Measurements from ENCODE around the gene GVQW3. TPM values are rescaled to one million over a fixed set of nuclear protein-coding genes. Genes with fewer than 3 reads are reported as not detected.

The GVQW3 gene
- polyA plus RNA-seq, 2 donors = 0.11 to 0.16 TPM

DNA sequence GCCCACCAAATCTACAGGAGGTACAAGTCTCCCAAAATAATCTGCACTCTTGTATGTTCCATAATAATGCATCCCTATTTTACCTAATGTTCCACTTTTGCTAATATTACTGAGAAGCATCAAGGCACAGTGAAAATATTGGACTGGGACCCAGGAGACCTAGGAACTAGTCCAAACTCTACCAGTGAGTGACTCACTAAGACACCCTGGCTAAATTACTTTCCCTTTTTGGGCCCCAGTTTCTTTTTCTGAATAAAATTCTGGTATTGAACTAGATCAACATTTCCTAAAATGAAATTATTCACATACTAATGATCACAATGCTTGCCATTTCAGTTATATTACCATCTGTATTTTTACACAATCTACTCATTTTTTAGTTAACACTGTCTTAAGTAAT is 19.7 kb upstream of the GVQW3 start:
- no peak overlapping the region for H3K4me3 ChIP-seq (ENCODE audit: low read depth in 1 of 2, low read length in 2 of 2)
- no peaks in the 10 kb centered on the region for H3K27me3 ChIP-seq (ENCODE audit: control insufficient read depth in 1 of 2, insufficient read depth in 2 of 2, low read length in 2 of 2)
- no peaks in the 10 kb centered on the region for H3K4me1 ChIP-seq (ENCODE audit: control insufficient read depth in 2 of 2, insufficient read depth in 2 of 2, low read length in 1 of 2)
- H3K9me3 ChIP-seq (ENCODE audit: control insufficient read depth in 2 of 2, insufficient read depth in 1 of 2, low read depth in 1 of 2, low read length in 1 of 2) = no peaks in the 10 kb centered on the region
- no peaks in the 10 kb centered on the region for H3K36me3 ChIP-seq (ENCODE audit: control insufficient read depth in 2 of 2, insufficient read depth in 2 of 2, low read length in 1 of 2)
- H3K27ac ChIP-seq (ENCODE audit: low read depth in 2 of 2, low read length in 1 of 2) = no peak overlapping the region

GRCh38 chr11:76361776-76362175 is 19.3 kb upstream of the GVQW3 start:
- 52 to 56% methylated on average over 2 of the region's 2 CpGs for WGBS, 2 donors
- Histone ChIP-seq H3K36me3 (ENCODE audit: control insufficient read depth in 2 of 2, insufficient read depth in 2 of 2, low read length in 1 of 2) (no peaks in the 10 kb centered on the region), H3K27me3 (ENCODE audit: control insufficient read depth in 1 of 2, insufficient read depth in 2 of 2, low read length in 2 of 2) (no peaks in the 10 kb centered on the region), H3K9me3 (ENCODE audit: control insufficient read depth in 2 of 2, insufficient read depth in 1 of 2, low read depth in 1 of 2, low read length in 1 of 2) (no peaks in the 10 kb centered on the region), H3K4me3 (ENCODE audit: low read depth in 1 of 2, low read length in 2 of 2) (no peak overlapping the region), H3K4me1 (ENCODE audit: control insufficient read depth in 2 of 2, insufficient read depth in 2 of 2, low read length in 1 of 2) (no peaks in the 10 kb centered on the region), H3K27ac (ENCODE audit: low read depth in 2 of 2, low read length in 1 of 2) (no peak overlapping the region)

DNA sequence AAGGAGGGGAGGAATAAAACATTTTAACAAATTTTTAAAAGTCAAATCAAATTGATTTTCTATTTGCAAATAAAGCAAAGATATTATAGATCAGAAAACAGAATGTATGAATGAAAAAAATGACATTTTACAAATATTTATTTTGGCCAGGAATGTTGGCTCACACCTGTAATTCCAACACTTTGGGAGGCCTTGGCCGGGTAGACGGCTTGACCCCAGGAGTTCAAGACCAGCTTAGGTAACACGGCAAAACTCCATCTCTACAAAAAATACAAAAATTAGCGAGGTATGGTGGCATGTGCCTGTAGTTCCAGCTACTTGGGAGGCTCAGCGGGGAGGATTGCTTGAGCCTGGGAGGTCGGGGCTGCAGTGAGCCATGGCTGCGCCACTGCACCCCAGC is 18.4 kb upstream of the GVQW3 start:
- WGBS, 2 donors = 91 to 96% methylated on average over 7 of the region's 7 CpGs
- no peaks in the 10 kb centered on the region for H3K36me3 ChIP-seq (ENCODE audit: control insufficient read depth in 2 of 2, insufficient read depth in 2 of 2, low read length in 1 of 2)

DNA sequence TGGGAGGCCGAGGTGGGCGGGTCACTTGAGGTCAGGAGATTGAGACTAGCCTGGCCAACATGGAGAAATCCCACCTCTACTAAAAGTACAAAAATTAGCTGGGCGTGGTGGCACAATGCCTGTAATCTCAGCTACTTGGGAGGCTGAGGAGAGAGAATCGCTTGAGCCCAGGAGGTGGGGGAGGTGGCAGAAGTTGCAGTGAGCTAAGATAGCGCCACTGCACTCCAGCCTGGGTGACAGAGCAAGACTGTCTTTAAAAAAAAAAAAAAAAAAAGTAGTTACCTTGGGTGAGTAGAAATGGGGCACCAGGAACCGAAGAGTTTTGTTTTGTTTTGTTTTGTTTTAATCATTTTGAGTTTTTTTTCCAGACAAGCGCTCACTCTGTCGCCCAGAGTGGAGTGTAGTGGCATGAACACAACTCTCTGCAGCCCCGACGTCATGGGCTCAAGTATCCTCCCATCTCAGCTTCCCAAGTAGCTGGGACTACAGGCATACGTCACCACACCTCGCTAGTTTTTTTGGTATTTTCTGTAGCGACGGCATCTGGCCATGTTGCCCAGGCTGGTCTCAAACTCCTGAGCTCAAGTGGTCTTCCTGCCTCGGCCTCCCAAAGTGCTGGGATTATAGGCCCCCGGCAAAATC is 16.0 kb upstream of the GVQW3 start:
- 86 to 95% methylated on average over 16 of the region's 16 CpGs for WGBS, 2 donors
- H3K4me1 ChIP-seq (ENCODE audit: control insufficient read depth in 2 of 2, insufficient read depth in 2 of 2, low read length in 1 of 2) = no peaks in the 10 kb centered on the region

More for the DNA sequence above, 18.4 kb upstream of the GVQW3 start:
- Histone ChIP-seq H3K9me3 (ENCODE audit: control insufficient read depth in 2 of 2, insufficient read depth in 1 of 2, low read depth in 1 of 2, low read length in 1 of 2) (no peaks in the 10 kb centered on the region), H3K4me1 (ENCODE audit: control insufficient read depth in 2 of 2, insufficient read depth in 2 of 2, low read length in 1 of 2) (no peaks in the 10 kb centered on the region), H3K27ac (ENCODE audit: low read depth in 2 of 2, low read length in 1 of 2) (no peak overlapping the region), H3K27me3 (ENCODE audit: control insufficient read depth in 1 of 2, insufficient read depth in 2 of 2, low read length in 2 of 2) (no peaks in the 10 kb centered on the region), H3K4me3 (ENCODE audit: low read depth in 1 of 2, low read length in 2 of 2) (no peak overlapping the region)

DNA sequence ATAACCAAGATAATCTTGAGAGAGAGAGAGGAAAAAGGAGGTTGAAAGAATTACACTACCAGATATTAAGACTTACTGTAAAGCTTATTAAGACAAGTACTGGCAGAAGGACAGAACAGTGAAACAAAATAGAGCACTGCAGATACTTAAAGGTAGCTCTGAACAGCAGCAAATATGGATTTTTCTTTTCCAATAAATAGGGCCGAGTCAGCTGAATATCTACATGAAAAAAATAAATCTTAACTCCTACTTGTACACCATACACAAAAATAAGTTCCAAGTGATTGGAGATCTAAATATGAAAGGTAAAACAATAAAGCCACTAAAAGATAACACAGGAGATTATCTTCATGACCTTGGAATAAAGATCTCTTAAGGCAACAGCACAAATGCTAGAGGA is 12.6 kb upstream of the GVQW3 start:
- H3K27ac ChIP-seq (ENCODE audit: low read depth in 2 of 2, low read length in 1 of 2) = no peak overlapping the region
- H3K4me3 ChIP-seq (ENCODE audit: low read depth in 1 of 2, low read length in 2 of 2) = no peak overlapping the region
- WGBS, 2 donors = 54 to 70% methylated on average over 1 of the region's 1 CpG
- no peaks in the 10 kb centered on the region for H3K36me3 ChIP-seq (ENCODE audit: control insufficient read depth in 2 of 2, insufficient read depth in 2 of 2, low read length in 1 of 2)
- no peaks in the 10 kb centered on the region for H3K9me3 ChIP-seq (ENCODE audit: control insufficient read depth in 2 of 2, insufficient read depth in 1 of 2, low read depth in 1 of 2, low read length in 1 of 2)
- H3K27me3 ChIP-seq (ENCODE audit: control insufficient read depth in 1 of 2, insufficient read depth in 2 of 2, low read length in 2 of 2) = no peaks in the 10 kb centered on the region
- peaks cover 0 to 2% of the 10 kb centered on the region in 2 donors for H3K4me1 ChIP-seq (ENCODE audit: control insufficient read depth in 2 of 2, insufficient read depth in 2 of 2, low read length in 1 of 2)

More for the DNA sequence above, 16.0 kb upstream of the GVQW3 start:
- no peak overlapping the region for H3K27ac ChIP-seq (ENCODE audit: low read depth in 2 of 2, low read length in 1 of 2)
- no peaks in the 10 kb centered on the region for H3K9me3 ChIP-seq (ENCODE audit: control insufficient read depth in 2 of 2, insufficient read depth in 1 of 2, low read depth in 1 of 2, low read length in 1 of 2)
- no peak overlapping the region for H3K4me3 ChIP-seq (ENCODE audit: low read depth in 1 of 2, low read length in 2 of 2)
- no peaks in the 10 kb centered on the region for H3K36me3 ChIP-seq (ENCODE audit: control insufficient read depth in 2 of 2, insufficient read depth in 2 of 2, low read length in 1 of 2)
- H3K27me3 ChIP-seq (ENCODE audit: control insufficient read depth in 1 of 2, insufficient read depth in 2 of 2, low read length in 2 of 2) = no peaks in the 10 kb centered on the region

DNA sequence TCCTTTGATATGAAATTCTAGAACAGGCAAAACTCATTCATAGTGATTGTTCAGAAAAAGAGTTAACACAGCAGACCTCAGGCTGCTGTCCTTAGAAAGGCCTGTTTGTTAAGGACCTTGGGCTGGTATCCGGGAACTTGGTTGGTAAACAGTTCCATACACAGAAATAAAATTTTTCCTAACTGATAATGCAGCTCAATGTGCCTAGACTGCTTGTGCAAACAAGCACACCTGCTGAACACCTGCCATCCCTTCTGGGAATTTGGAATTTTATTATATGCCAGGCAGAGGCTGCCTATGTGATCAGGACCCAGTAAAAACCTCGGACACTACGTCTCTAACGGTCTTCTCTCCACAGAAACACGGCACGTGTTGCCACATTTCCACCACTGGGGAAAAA is 11.7 kb upstream of the GVQW3 start:
- Histone ChIP-seq H3K9me3 (ENCODE audit: control insufficient read depth in 2 of 2, insufficient read depth in 1 of 2, low read depth in 1 of 2, low read length in 1 of 2) (no peaks in the 10 kb centered on the region), H3K27ac (ENCODE audit: low read depth in 2 of 2, low read length in 1 of 2) (no peak overlapping the region), H3K36me3 (ENCODE audit: control insufficient read depth in 2 of 2, insufficient read depth in 2 of 2, low read length in 1 of 2) (no peaks in the 10 kb centered on the region), H3K4me1 (ENCODE audit: control insufficient read depth in 2 of 2, insufficient read depth in 2 of 2, low read length in 1 of 2) (peaks cover 0 to 2% of the 10 kb centered on the region in 2 donors), H3K4me3 (ENCODE audit: low read depth in 1 of 2, low read length in 2 of 2) (no peak overlapping the region), H3K27me3 (ENCODE audit: control insufficient read depth in 1 of 2, insufficient read depth in 2 of 2, low read length in 2 of 2) (no peaks in the 10 kb centered on the region)
- 79 to 94% methylated on average over 6 of the region's 6 CpGs for WGBS, 2 donors

DNA sequence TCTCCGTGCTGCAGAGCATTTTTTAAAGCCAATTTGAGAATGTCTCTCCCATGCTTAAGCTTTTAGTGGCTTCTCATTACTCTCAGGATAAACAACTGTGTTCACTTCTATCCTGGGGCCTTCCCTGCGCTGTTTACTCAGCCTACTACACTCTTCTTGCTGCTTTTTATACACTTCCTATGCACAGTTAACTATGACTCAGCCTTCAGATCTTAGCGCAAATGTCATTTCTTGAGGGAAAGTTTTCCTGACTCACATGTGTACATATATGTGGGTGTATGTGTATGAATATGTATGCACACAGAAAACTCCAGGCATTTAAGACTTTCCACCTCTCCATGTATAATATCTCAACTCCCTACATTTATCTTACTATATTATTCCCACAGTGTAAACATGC is 10.0 kb upstream of the GVQW3 start:
- no peaks in the 10 kb centered on the region for H3K9me3 ChIP-seq (ENCODE audit: control insufficient read depth in 2 of 2, insufficient read depth in 1 of 2, low read depth in 1 of 2, low read length in 1 of 2)
- no peak overlapping the region for H3K27ac ChIP-seq (ENCODE audit: low read depth in 2 of 2, low read length in 1 of 2)
- no peaks in the 10 kb centered on the region for H3K27me3 ChIP-seq (ENCODE audit: control insufficient read depth in 1 of 2, insufficient read depth in 2 of 2, low read length in 2 of 2)
- peaks cover 0 to 2% of the 10 kb centered on the region in 2 donors for H3K4me1 ChIP-seq (ENCODE audit: control insufficient read depth in 2 of 2, insufficient read depth in 2 of 2, low read length in 1 of 2)
- WGBS, 2 donors = 22 to 24% methylated on average over 3 of the region's 3 CpGs
- H3K4me3 ChIP-seq (ENCODE audit: low read depth in 1 of 2, low read length in 2 of 2) = no peak overlapping the region
- H3K36me3 ChIP-seq (ENCODE audit: control insufficient read depth in 2 of 2, insufficient read depth in 2 of 2, low read length in 1 of 2) = no peaks in the 10 kb centered on the region

- Histone ChIP-seq H3K27ac (ENCODE audit: low read depth in 2 of 2, low read length in 1 of 2) (no peak overlapping the region), H3K36me3 (ENCODE audit: control insufficient read depth in 2 of 2, insufficient read depth in 2 of 2, low read length in 1 of 2) (no peaks in the 10 kb centered on the region), H3K9me3 (ENCODE audit: control insufficient read depth in 2 of 2, insufficient read depth in 1 of 2, low read depth in 1 of 2, low read length in 1 of 2) (no peaks in the 10 kb centered on the region), H3K4me3 (ENCODE audit: low read depth in 1 of 2, low read length in 2 of 2) (no peak overlapping the region), H3K4me1 (ENCODE audit: control insufficient read depth in 2 of 2, insufficient read depth in 2 of 2, low read length in 1 of 2) (peaks cover 2% of the 10 kb centered on the region in 2 donors), H3K27me3 (ENCODE audit: control insufficient read depth in 1 of 2, insufficient read depth in 2 of 2, low read length in 2 of 2) (no peaks in the 10 kb centered on the region)
- 75 to 79% methylated on average over 7 of the region's 7 CpGs for WGBS, 2 donors
Measured at GRCh38 chr11:76376746-76377558, 4.2 kb upstream of the GVQW3 start.

- WGBS, 2 donors = 20 to 25% methylated on average over 6 of the region's 6 CpGs
- Histone ChIP-seq H3K27ac (ENCODE audit: low read depth in 2 of 2, low read length in 1 of 2) (no peak overlapping the region), H3K36me3 (ENCODE audit: control insufficient read depth in 2 of 2, insufficient read depth in 2 of 2, low read length in 1 of 2) (no peaks in the 10 kb centered on the region), H3K4me3 (ENCODE audit: low read depth in 1 of 2, low read length in 2 of 2) (peak overlapping the region; percentile 82 to 87), H3K27me3 (ENCODE audit: control insufficient read depth in 1 of 2, insufficient read depth in 2 of 2, low read length in 2 of 2) (no peaks in the 10 kb centered on the region), H3K9me3 (ENCODE audit: control insufficient read depth in 2 of 2, insufficient read depth in 1 of 2, low read depth in 1 of 2, low read length in 1 of 2) (no peaks in the 10 kb centered on the region), H3K4me1 (ENCODE audit: control insufficient read depth in 2 of 2, insufficient read depth in 2 of 2, low read length in 1 of 2) (peaks cover 0 to 2% of the 10 kb centered on the region in 2 donors)
Measured at GRCh38 chr11:76379807-76380158, 1.3 kb upstream of the GVQW3 start.

All from esophagus (tissue), 2 donors.